PC-3 (cell line): ENCODE measurements around the gene SLC35F1. TPM values are rescaled to one million over a fixed set of nuclear protein-coding genes. Genes with fewer than 3 reads are reported as not detected.

Experiments
- ATAC-seq: fragments of 200-7000 bp; cut with Tn5 transposase; 2 replicates; pipeline ENCODE4 v1.9.1; 2020; ENCODE audit warnings: mild to moderate bottlenecking, moderate library complexity
- BruUV-seq: library from RNA; stranded (reverse); fragments of 400-500 nt; replicated peaks from 2 replicates; lab custom pipeline; 2021; lab: Mats Ljungman, UMichigan
- CTCF ChIA-PET: fragments of 300-600 bp; sonication (Branson Sonifier 250); formaldehyde crosslinking; loops from one replicate; lab custom pipeline; 2022; ENCODE audit warnings: antibody characterized with exemption; lab: Charles Lee
- POLR2A ChIA-PET: fragments of 300-600 bp; sonication (Branson Sonifier 250); formaldehyde crosslinking; loops from one replicate; lab custom pipeline; 2022; ENCODE audit warnings: antibody characterized with exemption; ENCODE audit not compliant: unreplicated experiment; lab: Charles Lee
- DNase-seq: peaks from one replicate; pipeline ENCODE4 v3.0.0-alpha.2; 2015
- H2AFZ ChIP-seq: fragments of 300-600 bp; sonication (generic); 2 replicates; pipeline ENCODE4 v1.6.0; 2016; ENCODE audit warnings: antibody characterized with exemption, low read length
- H3F3A ChIP-seq: fragments of 300-600 bp; sonication (generic); one replicate; pipeline ENCODE4 v1.6.0; 2017; ENCODE audit warnings: antibody characterized with exemption, low read length, control low read depth, mild to moderate bottlenecking; ENCODE audit not compliant: unreplicated experiment
- H3K27ac ChIP-seq: fragments of 300-600 bp; sonication (generic); 2 replicates; pipeline ENCODE4 v1.5.1; 2016; ENCODE audit warnings: mild to moderate bottlenecking, low read length
- H3K27me3 ChIP-seq: fragments of 300-600 bp; sonication (generic); 2 replicates; pipeline ENCODE4 v1.6.1; 2016; ENCODE audit warnings: low read length, mixed read lengths
- H3K36me3 ChIP-seq: fragments of 300-600 bp; sonication (generic); 2 replicates; pipeline ENCODE4 v1.6.1; 2016; ENCODE audit warnings: low read depth, mixed run types, low read length, mixed read lengths
- H3K4me1 ChIP-seq: fragments of 300-600 bp; sonication (generic); 2 replicates; pipeline ENCODE4 v1.5.1; 2016; ENCODE audit warnings: low read length; ENCODE audit not compliant: insufficient read depth
- H3K4me2 ChIP-seq: fragments of 300-600 bp; sonication (generic); 2 replicates; pipeline ENCODE4 v1.6.0; 2016; ENCODE audit warnings: low read length
- H3K4me3 ChIP-seq: fragments of 300-600 bp; sonication (generic); 2 replicates; pipeline ENCODE4 v1.5.1; 2016; ENCODE audit warnings: mild to moderate bottlenecking, low read length, mixed read lengths
- H3K79me2 ChIP-seq: fragments of 300-600 bp; sonication (generic); 2 replicates; pipeline ENCODE4 v1.6.1; 2017; ENCODE audit warnings: low read length, mixed read lengths
- H3K9ac ChIP-seq: fragments of 300-600 bp; sonication (generic); 2 replicates; pipeline ENCODE4 v1.6.0; 2016; ENCODE audit warnings: mild to moderate bottlenecking, low read length
- H3K9me2 ChIP-seq: fragments of 300-600 bp; sonication (generic); replicated peaks from 2 replicates; pipeline ENCODE4 v1.6.1; 2016; ENCODE audit warnings: mixed run types, low read length, mixed read lengths
- H3K9me3 ChIP-seq: fragments of 300-600 bp; sonication (generic); 2 replicates; pipeline ENCODE4 v1.6.1; 2016; ENCODE audit warnings: low read length, mixed read lengths
- H4K20me1 ChIP-seq: fragments of 300-600 bp; sonication (generic); 2 replicates; pipeline ENCODE4 v1.6.1; 2016; ENCODE audit warnings: low read length, mixed read lengths
- CTCF ChIP-seq: fragments of 300-600 bp; sonication (generic); conservative IDR thresholded peaks from 2 replicates; pipeline ENCODE4 v1.5.1; 2017; ENCODE audit warnings: antibody characterized with exemption, low read depth, mild to moderate bottlenecking, low read length
- EZH2 ChIP-seq: fragments of 300-600 bp; sonication (generic); IDR thresholded peaks from one replicate; pipeline ENCODE4 v1.6.1; 2017; ENCODE audit warnings: antibody characterized with exemption, mild to moderate bottlenecking, low read length; ENCODE audit not compliant: unreplicated experiment
- EZH2phosphoT487 ChIP-seq: fragments of 300-600 bp; sonication (generic); IDR thresholded peaks from 2 replicates; pipeline ENCODE4 v1.6.1; 2018; ENCODE audit warnings: mild to moderate bottlenecking, antibody characterized with exemption, low read length, borderline replicate concordance
- intact Hi-C: fragments of 100-400 bp; cut with micrococcal nuclease; formaldehyde crosslinking; loops from 2 replicates; pipeline ENCODE4 v1.9.0; 2023
- total RNA-seq: library from RNA; depleted of rRNA; stranded (reverse); fragments of >200 nt; gene quantifications from 2 replicates; pipeline ENCODE4 v1.2.3, GENCODE V29; 2014

Gene SLC35F1
- total RNA-seq, 1 experiment from 2014 or later, result not detected

- POLR2A ChIA-PET, result no interaction called here
- no peaks in the 10 kb centered on the region for H3K9me2 ChIP-seq
- CTCF ChIA-PET, result no interaction called here
- H3K9ac ChIP-seq, result no peak overlapping the region
- no peak overlapping the region for H3K27ac ChIP-seq
- no peaks in the 10 kb centered on the region for H3F3A ChIP-seq
- BruUV-seq, result no TSS peak
- H3K4me3 ChIP-seq, result no peak overlapping the region
- no peak for ATAC-seq
- TF ChIP-seq CTCF (no peak), EZH2 (no peak), EZH2phosphoT487 (no peak)
- no peaks in the 10 kb centered on the region for H3K4me1 ChIP-seq
- no peaks in the 10 kb centered on the region for H3K9me3 ChIP-seq
- H4K20me1 ChIP-seq, result no peaks in the 10 kb centered on the region
- DNase-seq, result no peak
- no peaks in the 10 kb centered on the region for H3K27me3 ChIP-seq
- H3K79me2 ChIP-seq, result no peaks in the 10 kb centered on the region
- no peaks in the 10 kb centered on the region for H3K36me3 ChIP-seq
- H3K4me2 ChIP-seq, result no peak overlapping the region
- no peak overlapping the region for H2AFZ ChIP-seq
- intact Hi-C loops, result no loop called here
Measured at GRCh38 chr6:118128755-118129154, 221.7 kb downstream of the SLC35F1 start.

GRCh38 chr6:118134206-118134605 lies 227.1 kb downstream of the SLC35F1 start:
- no peak overlapping the region for H2AFZ ChIP-seq
- H3K79me2 ChIP-seq, result no peaks in the 10 kb centered on the region
- H3K27ac ChIP-seq, result no peak overlapping the region
- H3K27me3 ChIP-seq, result no peaks in the 10 kb centered on the region
- H4K20me1 ChIP-seq, result no peaks in the 10 kb centered on the region
- no peak overlapping the region for H3K9ac ChIP-seq
- H3F3A ChIP-seq, result no peaks in the 10 kb centered on the region
- no peak overlapping the region for H3K4me3 ChIP-seq
- H3K9me2 ChIP-seq, result no peaks in the 10 kb centered on the region
- DNase-seq, result no peak
- no peaks in the 10 kb centered on the region for H3K36me3 ChIP-seq
- TF ChIP-seq EZH2 (no peak), EZH2phosphoT487 (no peak), CTCF (no peak)
- ATAC-seq, result no peak
- H3K4me2 ChIP-seq, result no peak overlapping the region
- POLR2A ChIA-PET, result no interaction called here
- no peaks in the 10 kb centered on the region for H3K4me1 ChIP-seq
- H3K9me3 ChIP-seq, result no peaks in the 10 kb centered on the region
- BruUV-seq, result no TSS peak
- CTCF ChIA-PET, result no interaction called here
- intact Hi-C loops, result no loop called here

- H3F3A ChIP-seq, result no peaks in the 10 kb centered on the region
- POLR2A ChIA-PET, result no interaction called here
- H3K9me2 ChIP-seq, result no peaks in the 10 kb centered on the region
- no peak overlapping the region for H3K27ac ChIP-seq
- H4K20me1 ChIP-seq, result no peaks in the 10 kb centered on the region
- no peaks in the 10 kb centered on the region for H3K36me3 ChIP-seq
- H2AFZ ChIP-seq, result no peak overlapping the region
- no peaks in the 10 kb centered on the region for H3K27me3 ChIP-seq
- TF ChIP-seq CTCF (no peak), EZH2 (no peak), EZH2phosphoT487 (no peak)
- intact Hi-C loops, result no loop called here
- no peak overlapping the region for H3K4me3 ChIP-seq
- H3K9me3 ChIP-seq, result no peaks in the 10 kb centered on the region
- H3K4me2 ChIP-seq, result no peak overlapping the region
- ATAC-seq (no peak), DNase-seq (no peak)
- CTCF ChIA-PET, result no interaction called here
- H3K9ac ChIP-seq, result no peak overlapping the region
- no peaks in the 10 kb centered on the region for H3K79me2 ChIP-seq
- no peaks in the 10 kb centered on the region for H3K4me1 ChIP-seq
- BruUV-seq, result no TSS peak
Measured at GRCh38 chr6:118134736-118135135, 227.7 kb downstream of the SLC35F1 start.
